SHP77 (cell line): Measurements from ENCODE around the gene CEP89.
"Not testable (repeated sequence)": the region's sequence is repeated elsewhere in the genome, so short reads cannot be mapped to it uniquely, and the experiment has no call there.

Source experiments
- DNase-seq, 2 experiments: peaks; one replicate each; lab custom pipeline; 2025; lab: John Stamatoyannopoulos, UW

CEP89 gene

DNA sequence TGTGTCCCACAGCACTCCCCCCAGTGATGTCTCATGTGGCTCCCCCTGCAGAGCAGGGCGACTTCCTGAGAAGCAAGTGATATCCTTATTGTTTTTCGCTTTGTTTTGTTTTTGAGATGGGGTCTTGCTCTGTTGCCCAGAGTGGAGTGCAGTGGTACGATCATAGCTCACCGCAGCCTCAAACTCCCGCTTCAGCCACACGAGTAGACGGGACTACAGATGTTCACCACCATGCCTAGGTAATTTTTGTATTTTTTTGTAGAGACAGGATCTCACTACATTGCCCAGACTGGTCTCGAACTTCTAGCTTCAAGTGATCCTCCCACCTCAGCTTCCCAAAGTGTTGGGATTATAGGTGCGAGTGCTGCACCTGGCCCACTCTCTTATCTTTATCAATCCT, 5.0 kb downstream of the CEP89 start:
- DNase-seq, result no peak

GRCh38 chr19:32945260-32945659, 26.5 kb downstream of the CEP89 start:
- no peak for DNase-seq

GRCh38 chr19:32941273-32941672, 30.5 kb downstream of the CEP89 start:
- DNase-seq, result not testable (repeated sequence)

- no peak for DNase-seq
These were observed 35.7 kb downstream of the CEP89 start for GRCh38 chr19:32936065-32936464.

- no peak for DNase-seq
These were observed 36.1 kb downstream of the CEP89 start for GRCh38 chr19:32935629-32936028.

- no peak for DNase-seq
These were observed 38.2 kb downstream of the CEP89 start for GRCh38 chr19:32933571-32933970.

GRCh38 chr19:32930567-32930966, 41.2 kb downstream of the CEP89 start:
- no peak for DNase-seq

- DNase-seq, result no peak
These were observed 43.0 kb downstream of the CEP89 start for GRCh38 chr19:32928806-32929205.

GRCh38 chr19:32924200-32924599, 47.6 kb downstream of the CEP89 start:
- no peak for DNase-seq

- no peak for DNase-seq
These were observed 50.1 kb downstream of the CEP89 start for GRCh38 chr19:32921624-32922023.

DNA sequence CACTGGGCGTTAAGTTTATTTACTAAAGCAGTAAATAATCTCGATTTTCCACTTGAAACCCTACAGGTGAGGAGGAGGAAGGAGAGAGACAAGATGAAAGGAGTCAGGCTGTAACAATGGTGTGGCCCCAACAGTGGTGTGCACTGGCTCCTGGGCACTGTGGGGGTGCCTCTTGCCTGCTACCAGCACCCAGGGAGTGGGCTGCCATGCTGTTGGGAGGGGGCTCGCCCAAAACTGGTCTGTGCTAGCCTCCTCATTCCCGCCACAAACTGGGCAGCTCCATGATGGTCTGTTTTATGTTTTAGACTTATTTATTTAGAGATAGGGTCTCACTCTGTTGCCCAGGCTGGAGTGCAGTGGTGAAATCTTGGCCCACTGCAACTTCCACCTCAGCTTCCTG, 52.4 kb downstream of the CEP89 start:
- no peak for DNase-seq

GRCh38 chr19:32917616-32917996, 54.2 kb downstream of the CEP89 start:
- DNase-seq, result no peak

DNA sequence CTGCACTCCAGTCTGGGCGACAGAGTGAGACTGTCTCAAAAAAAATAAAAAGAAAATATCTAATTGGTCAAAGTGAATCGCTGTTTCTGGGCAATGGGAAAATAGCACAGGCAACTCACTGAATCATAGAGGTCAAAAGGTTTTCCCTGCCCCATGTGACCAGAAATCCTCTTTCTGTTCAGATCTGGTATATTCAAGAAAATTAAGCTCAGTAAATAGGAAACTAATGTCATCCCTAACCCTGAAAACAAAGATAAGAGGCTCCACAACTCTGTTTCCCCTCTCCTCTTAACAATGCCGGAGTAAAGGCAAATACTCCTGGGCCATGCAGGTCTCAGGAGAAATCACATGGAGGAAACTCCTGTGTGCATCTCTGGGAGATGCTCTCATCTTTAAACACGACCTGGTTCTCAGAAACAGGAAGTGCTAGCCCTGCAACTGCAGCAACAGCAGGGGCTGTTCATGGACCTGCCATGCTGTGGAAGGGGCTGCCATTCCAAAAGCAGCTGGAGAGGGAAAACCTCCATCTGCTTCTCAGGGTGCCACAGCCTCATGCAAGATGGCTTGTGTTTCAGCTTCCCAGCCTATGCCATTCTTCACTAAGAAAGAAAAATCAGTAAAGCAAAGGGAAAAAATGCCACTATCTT, 54.7 kb downstream of the CEP89 start:
- no peak for DNase-seq

GRCh38 chr19:32914879-32915660, 56.7 kb downstream of the CEP89 start:
- no peak for DNase-seq

GRCh38 chr19:32911467-32911866, 60.3 kb downstream of the CEP89 start:
- no peak for DNase-seq

- no peak for DNase-seq
These were observed 60.9 kb downstream of the CEP89 start for GRCh38 chr19:32910874-32911273.

DNA sequence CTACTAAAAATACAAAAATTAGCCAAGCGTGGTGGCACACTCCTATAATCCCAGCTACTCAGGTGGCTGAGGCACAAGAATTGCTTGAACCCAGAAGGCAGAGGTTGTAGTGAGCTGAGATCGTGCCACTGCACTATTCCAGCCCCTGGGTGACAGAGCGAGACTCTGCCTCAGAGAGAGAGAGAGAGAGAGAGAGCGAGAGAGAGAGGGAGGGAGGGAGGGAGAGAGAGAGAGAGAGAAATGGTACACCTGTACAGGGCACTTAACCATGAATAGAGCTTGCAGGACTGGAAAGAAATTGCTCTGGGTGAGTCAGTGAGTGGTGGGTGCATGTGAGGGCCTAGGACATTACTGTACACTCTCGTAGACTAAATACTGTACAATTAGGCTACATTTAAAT, 61.7 kb downstream of the CEP89 start:
- no peak for DNase-seq

DNA sequence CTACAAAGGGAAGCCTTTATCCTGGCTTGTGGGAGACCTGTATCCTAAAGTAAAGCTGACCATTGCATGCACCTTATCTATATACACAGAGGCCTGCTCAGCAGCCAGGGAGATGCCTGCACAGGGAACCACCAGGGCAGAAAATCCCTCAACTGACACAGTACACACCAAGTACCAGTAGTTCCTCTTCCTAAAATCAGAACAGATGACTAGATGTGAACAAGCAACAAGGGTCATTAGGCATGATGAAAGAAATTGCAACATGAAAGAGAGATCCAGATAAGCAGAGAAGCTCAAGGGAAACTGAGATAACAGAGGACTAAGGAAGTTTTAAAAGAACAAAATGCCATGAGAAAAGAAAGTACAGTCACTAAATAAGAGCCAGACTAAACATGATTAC, 62.5 kb downstream of the CEP89 start:
- DNase-seq, result no peak

DNA sequence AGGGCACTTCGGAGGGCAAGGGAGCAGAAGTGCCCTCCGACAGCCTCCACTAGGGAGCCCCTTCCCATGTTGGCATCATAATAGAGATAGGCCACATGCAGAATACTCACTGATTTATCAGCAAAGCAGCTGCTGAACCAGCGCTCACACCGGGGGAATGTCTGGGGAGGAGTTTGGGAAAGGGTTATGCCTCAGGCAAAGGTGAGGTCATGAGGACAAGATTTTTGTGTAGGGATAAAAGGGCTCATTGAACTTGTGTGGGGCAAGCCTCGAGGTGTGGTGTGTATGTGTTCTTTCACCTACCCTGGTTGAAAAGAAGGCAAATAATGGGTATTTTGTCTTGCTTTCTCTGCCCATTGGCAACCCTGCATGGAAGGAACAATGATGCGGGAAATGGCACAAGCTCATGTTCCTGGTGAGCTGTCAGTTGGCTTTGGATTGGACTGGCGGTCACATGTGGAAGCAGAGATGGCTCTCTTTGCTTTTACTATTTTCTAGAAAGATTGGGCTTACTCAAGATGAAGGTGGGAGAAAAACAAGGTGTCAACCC, 63.0 kb downstream of the CEP89 start:
- DNase-seq, result no peak

- no peak for DNase-seq
These were observed 69.3 kb downstream of the CEP89 start for GRCh38 chr19:32902448-32902847.

DNA sequence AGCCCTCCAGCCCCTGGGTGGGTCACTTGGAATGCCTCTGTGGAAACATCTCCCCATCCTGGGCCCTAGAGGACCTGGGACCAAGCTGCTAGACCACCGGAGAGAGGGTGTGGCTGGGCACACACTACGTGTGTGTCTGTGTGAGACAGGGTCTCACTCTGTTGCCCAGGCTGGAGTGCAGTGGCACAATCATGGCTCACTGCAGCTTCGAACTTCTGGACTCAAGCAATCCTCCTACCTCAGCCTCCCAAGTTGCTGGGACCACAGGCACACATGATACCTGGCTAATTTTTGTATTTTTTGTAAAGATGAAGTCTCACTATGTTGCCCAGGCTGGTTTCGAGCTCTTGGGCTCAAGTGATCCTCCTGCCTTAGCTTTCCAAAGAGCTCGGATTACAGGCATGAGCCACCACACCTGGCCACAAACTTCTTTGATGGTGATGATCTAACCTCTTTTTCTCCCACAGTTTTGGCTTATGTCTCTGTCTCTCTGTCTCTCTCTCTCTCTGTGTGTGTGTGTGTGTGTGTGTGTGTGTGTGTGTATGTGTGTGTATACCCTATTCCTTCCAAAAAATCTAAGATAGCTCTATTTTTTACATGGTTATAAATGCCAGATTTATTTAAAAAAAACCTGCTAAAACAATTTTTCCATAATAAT, 70.1 kb downstream of the CEP89 start:
- no peak for DNase-seq

GRCh38 chr19:32896516-32897214, 75.1 kb downstream of the CEP89 start:
- DNase-seq, result no peak
